GM18907 (cell line): ENCODE measurements around the gene MANSC4.
"Not testable (repeated sequence)": the region's sequence is repeated elsewhere in the genome, so short reads cannot be mapped to it uniquely, and the experiment has no call there.

Experiments
- ATAC-seq: cut with Tn5 transposase; IDR thresholded peaks from one replicate; pipeline ENCODE4 v1.9.1; 2021; ENCODE audit warnings: mild to moderate bottlenecking, moderate library complexity; ENCODE audit not compliant: unreplicated experiment

The MANSC4 gene

GRCh38 chr12:27756670-27757195, 23.3 kb downstream of the MANSC4 start:
- ATAC-seq: no peak

- ATAC-seq: no peak
Observed at GRCh38 chr12:27754795-27755194, 25.2 kb downstream of the MANSC4 start.

GRCh38 chr12:27751386-27752047, 28.5 kb downstream of the MANSC4 start:
- no peak for ATAC-seq

GRCh38 chr12:27747111-27747820, 32.8 kb downstream of the MANSC4 start:
- no peak for ATAC-seq

GRCh38 chr12:27745734-27746133, 34.3 kb downstream of the MANSC4 start:
- ATAC-seq: not testable (repeated sequence)

GRCh38 chr12:27743601-27744000, 36.4 kb downstream of the MANSC4 start:
- ATAC-seq: no peak

- ATAC-seq: not testable (repeated sequence)
Observed at GRCh38 chr12:27734321-27734720, 45.7 kb downstream of the MANSC4 start.

- ATAC-seq: no peak
Observed at GRCh38 chr12:27733791-27734190, 46.2 kb downstream of the MANSC4 start.

GRCh38 chr12:27733052-27733656, 46.9 kb downstream of the MANSC4 start:
- no peak for ATAC-seq

GRCh38 chr12:27732281-27732680, 47.8 kb downstream of the MANSC4 start:
- no peak for ATAC-seq

GRCh38 chr12:27730097-27730588, 49.9 kb downstream of the MANSC4 start:
- no peak for ATAC-seq

GRCh38 chr12:27723212-27723611, 56.8 kb downstream of the MANSC4 start:
- no peak for ATAC-seq
